HepG2 (cell line): ENCODE data around the gene ONECUT1. TPM values are rescaled to one million over a fixed set of nuclear protein-coding genes. Genes with fewer than 3 reads are reported as not detected.

Experiments
- ATAC-seq: fragments of 200-7000 bp; cut with Tn5 transposase; 3 replicates; pipeline ENCODE4 v1.9.1; 2020; ENCODE audit warnings: mild to moderate bottlenecking, moderate library complexity
- BruUV-seq: library from RNA; stranded (reverse); fragments of 400-500 nt; replicated peaks from 2 replicates; lab custom pipeline; 2021; lab: Mats Ljungman, UMichigan
- CTCF ChIA-PET: fragments of 300-600 bp; formaldehyde crosslinking; extraction: SDS; loops from one replicate; lab custom pipeline; 2021; ENCODE audit warnings: low total read pairs, inconsistent platforms, low intra/inter-chr PET ratio; lab: Yijun Ruan, JAX
- POLR2A ChIA-PET: fragments of 350-600 bp; sonication (Branson Sonifier 250); formaldehyde crosslinking; loops from one replicate; lab custom pipeline; 2020; ENCODE audit warnings: antibody characterized with exemption, inconsistent platforms; lab: Yijun Ruan, JAX
- DNase-seq: peaks from one replicate; pipeline ENCODE4 v3.0.0-alpha.2; 2015; ENCODE audit warnings: low spot score
- FAIRE-seq: peaks from 3 replicates; lab custom pipeline; 2011; peaks lifted over from hg19 to GRCh38; lab: Jason Lieb, UNC
- H2AFZ ChIP-seq: one replicate; pipeline ENCODE4 v1.6.1; 2011; ENCODE audit warnings: low read length, inconsistent platforms
- H3K27ac ChIP-seq: fragments of 300-600 bp; 3 replicates; pipeline ENCODE4 v1.8.0; 2011; ENCODE audit warnings: mixed run types, mild to moderate bottlenecking, mixed read lengths, low read length, inconsistent platforms; ENCODE audit not compliant: insufficient read depth; ENCODE audit errors: extremely low read length
- H3K27me3 ChIP-seq, 2 experiments: fragments of 200-600 bp in 1 of 2; 2 replicates in 1 of 2; 3 replicates in 1 of 2; pipeline versions ENCODE4 v1.6.0 to v1.8.0; 2011; ENCODE audit warnings: low read length in 2 of 2, mild to moderate bottlenecking in 2 of 2, moderate library complexity in 2 of 2, inconsistent platforms in 1 of 2; ENCODE audit not compliant: insufficient read depth in 2 of 2, control insufficient read depth in 1 of 2
- H3K36me3 ChIP-seq, 2 experiments: fragments of 200-600 bp in 1 of 2; replicated peaks in 1 of 2; 2 replicates in 1 of 2; 3 replicates in 1 of 2; pipeline versions ENCODE4 v1.5.1 to v1.8.0; 2011; ENCODE audit warnings: low read length in 2 of 2, inconsistent platforms in 1 of 2; ENCODE audit not compliant: insufficient read depth in 2 of 2, control insufficient read depth in 1 of 2
- H3K4me1 ChIP-seq: 2 replicates; pipeline ENCODE4 v1.5.1; 2012; ENCODE audit warnings: low read length, inconsistent platforms; ENCODE audit not compliant: insufficient read depth
- H3K4me2 ChIP-seq: 2 replicates; pipeline ENCODE4 v1.6.0; 2011; ENCODE audit warnings: low read depth, low read length, inconsistent platforms
- H3K4me3 ChIP-seq, 3 experiments: fragments of 200-600 bp in 1 of 3; sonication (generic), shearing (Covaris generic) in 1 of 3; replicated peaks in 1 of 3; 2 replicates each; pipeline ENCODE4 v1.5.1; 2011 to 2016; ENCODE audit warnings: low read length in 3 of 3, inconsistent platforms in 2 of 3, low read depth in 2 of 3, mild to moderate bottlenecking in 2 of 3, control low read depth in 1 of 3, mixed read lengths in 1 of 3; ENCODE audit not compliant: insufficient read depth in 1 of 3
- H3K79me2 ChIP-seq: one replicate; pipeline ENCODE4 v1.6.1; 2011; ENCODE audit warnings: low read length, inconsistent platforms; ENCODE audit not compliant: insufficient read depth
- H3K9ac ChIP-seq: 2 replicates; pipeline ENCODE4 v1.6.0; 2011; ENCODE audit warnings: mild to moderate bottlenecking, low read depth, low read length, inconsistent platforms; ENCODE audit not compliant: insufficient read depth
- H3K9me3 ChIP-seq: 2 replicates; pipeline ENCODE4 v1.5.1; 2012; ENCODE audit warnings: mild to moderate bottlenecking, low read length
- H4K20me1 ChIP-seq: 2 replicates; pipeline ENCODE4 v1.6.0; 2011; ENCODE audit warnings: inconsistent platforms, mild to moderate bottlenecking, low read length, moderate library complexity; ENCODE audit not compliant: insufficient read depth
- CAMTA2 ChIP-seq: sonication (generic); formaldehyde crosslinking; IDR thresholded peaks from 2 replicates; pipeline ENCODE4 v1.4.0; 2020; ENCODE audit warnings: mild to moderate bottlenecking, missing genetic modification reagents, borderline replicate concordance
- GTF3A ChIP-seq: sonication (generic); formaldehyde crosslinking; conservative IDR thresholded peaks from 2 replicates; pipeline ENCODE4 v1.4.0; 2020; ENCODE audit warnings: mild to moderate bottlenecking, missing genetic modification reagents
- HMG20B ChIP-seq: conservative IDR thresholded peaks from 2 replicates; pipeline ENCODE4 v1.6.1; 2016; ENCODE audit warnings: missing genetic modification reagents, missing compliant biosample characterization
- HNRNPUL1 ChIP-seq: fragments of 200-400 bp; formaldehyde crosslinking; IDR thresholded peaks from 2 replicates; pipeline ENCODE4 v1.6.1; 2017; ENCODE audit warnings: low read depth, mild to moderate bottlenecking, low read length, moderate library complexity
- HOXA7 ChIP-seq: sonication (generic); formaldehyde crosslinking; IDR thresholded peaks from 2 replicates; pipeline ENCODE4 v1.8.1; 2022; ENCODE audit warnings: mild to moderate bottlenecking, missing genetic modification reagents, moderate library complexity
- IRF9 ChIP-seq: sonication (generic); formaldehyde crosslinking; IDR thresholded peaks from 2 replicates; pipeline ENCODE4 v1.8.0; 2022; ENCODE audit warnings: missing genetic modification reagents, mild to moderate bottlenecking, borderline replicate concordance
- RBM22 ChIP-seq: fragments of 200-400 bp; formaldehyde crosslinking; optimal IDR thresholded peaks from 2 replicates; pipeline ENCODE3; 2017; ENCODE audit warnings: mild to moderate bottlenecking, low read length, moderate library complexity
- SALL2 ChIP-seq: sonication (generic); formaldehyde crosslinking; IDR thresholded peaks from 2 replicates; pipeline ENCODE4 v1.8.1; 2023; ENCODE audit warnings: mild to moderate bottlenecking, missing genetic modification reagents, inconsistent platforms
- SP1 ChIP-seq, 2 experiments: fragments of 450-650 bp in 1 of 2; sonication (generic) in 1 of 2; formaldehyde crosslinking in 1 of 2; IDR thresholded peaks; 2 replicates each; pipeline versions ENCODE4 v1.4.0 to v1.6.1; 2016 to 2020; ENCODE audit warnings: missing genetic modification reagents in 1 of 2
- TBP ChIP-seq: sonication (generic); formaldehyde crosslinking; IDR thresholded peaks from 2 replicates; pipeline ENCODE4 v1.5.0; 2020; ENCODE audit warnings: missing genetic modification reagents
- TOPORS ChIP-seq: sonication (generic); formaldehyde crosslinking; IDR thresholded peaks from 2 replicates; pipeline ENCODE4 v1.8.0; 2023; ENCODE audit warnings: mild to moderate bottlenecking, missing genetic modification reagents
- ZBTB4 ChIP-seq: sonication (generic); formaldehyde crosslinking; IDR thresholded peaks from 2 replicates; pipeline ENCODE4 v1.4.0; 2020; ENCODE audit warnings: missing genetic modification reagents, mild to moderate bottlenecking, borderline replicate concordance
- ZFP90 ChIP-seq: sonication (generic); formaldehyde crosslinking; IDR thresholded peaks from 2 replicates; pipeline ENCODE4 v1.8.0; 2022; ENCODE audit warnings: missing genetic modification reagents, mild to moderate bottlenecking, inconsistent platforms, borderline replicate concordance
- ZNF138 ChIP-seq: sonication (generic); formaldehyde crosslinking; IDR thresholded peaks from 2 replicates; pipeline ENCODE4 v1.5.0; 2020; ENCODE audit warnings: mild to moderate bottlenecking, low read depth, missing genetic modification reagents
- ZNF296 ChIP-seq: sonication (generic); formaldehyde crosslinking; conservative IDR thresholded peaks from 2 replicates; pipeline ENCODE4 v1.5.0; 2020; ENCODE audit warnings: mild to moderate bottlenecking, missing genetic modification reagents
- ZNF430 ChIP-seq: sonication (generic); formaldehyde crosslinking; IDR thresholded peaks from 2 replicates; pipeline ENCODE4 v1.9.0; 2021; ENCODE audit warnings: mild to moderate bottlenecking, missing genetic modification reagents
- ZNF501 ChIP-seq: sonication (generic); formaldehyde crosslinking; IDR thresholded peaks from 2 replicates; pipeline ENCODE4 v1.5.1; 2020; ENCODE audit warnings: mild to moderate bottlenecking, moderate library complexity, missing genetic modification reagents
- ZNF513 ChIP-seq: sonication (generic); formaldehyde crosslinking; conservative IDR thresholded peaks from 2 replicates; pipeline ENCODE4 v1.5.0; 2020; ENCODE audit warnings: missing genetic modification reagents
- WGBS: methylation state at CpG from one replicate; pipeline ENCODE4 v1.1.6; 2017; ENCODE audit warnings: low lambda C conversion rate; 5-methylcytosine and 5-hydroxymethylcytosine counted together
- in situ Hi-C: cut with HindIII; loops from 2 replicates; pipeline ENCODE4 v1.10.0; 2017; ENCODE audit warnings: low pct_unique_long_range_greater_than_20kb; ENCODE audit not compliant: extremely low pct_ligation_motif_present
- intact Hi-C: fragments of 100-400 bp; cut with micrococcal nuclease; formaldehyde crosslinking; loops from one replicate; pipeline ENCODE4 v1.10.0; 2022; ENCODE audit not compliant: unreplicated experiment
- polyA plus RNA-seq, 8 experiments: library from polyadenylated mRNA; depleted of rRNA in 3 of 8; stranded (reverse) in 7 of 8; unstranded in 1 of 8; fragments of >200 nt; fragmentation: Illumina TruSeq in 4 of 8; extraction: Trizol in 4 of 8; gene quantifications; 2 replicates each; pipeline versions ENCODE4 v1.2.1 to v1.2.3, GENCODE V29; 2011 to 2016; ENCODE audit warnings: low read depth in 4 of 8, missing spikeins in 1 of 8, mixed read lengths in 1 of 8; ENCODE audit not compliant: insufficient read depth in 1 of 8
- total RNA-seq, 5 experiments: library from RNA; depleted of rRNA; stranded (reverse); fragments of >200 nt; fragmentation: Illumina TruSeq; extraction: Trizol; gene quantifications; 2 replicates each; pipeline ENCODE4 v1.2.3, GENCODE V29; 2016; ENCODE audit warnings: low read depth in 1 of 5
- TF ChIP-seq, protein P1 (sequence below): IDR thresholded peaks from 2 replicates; pipeline ENCODE4 v1.6.1; 2018; ENCODE audit warnings: missing genetic modification reagents, mild to moderate bottlenecking, missing compliant biosample characterization

Gene ONECUT1
- total and polyA plus RNA-seq, 2 of the 13 experiments (the other 11 are each of a cell fraction or from before 2014, with no cell fraction given): 3.5 to 9.1 TPM

DNA sequence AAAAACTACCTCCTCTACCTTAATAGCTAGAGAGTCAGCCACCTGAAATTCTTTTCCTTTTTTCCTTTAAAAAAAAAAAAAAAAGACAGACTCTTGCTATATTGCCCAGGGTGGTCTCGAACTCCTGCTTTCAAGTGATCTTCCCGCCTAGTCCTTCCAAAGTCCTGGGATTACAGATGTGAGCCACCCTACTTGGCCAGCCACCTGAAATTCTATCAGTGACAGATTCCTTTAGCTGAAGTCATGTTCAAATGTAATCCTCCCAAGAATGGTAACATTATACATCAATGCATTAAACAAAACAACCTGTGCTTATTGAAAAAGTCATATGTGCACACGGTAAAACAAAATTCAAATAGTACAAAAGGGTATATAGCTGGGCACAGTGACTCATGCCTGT is 59.1 kb downstream of the ONECUT1 start:
- no TSS peak for BruUV-seq
- ChIA-PET POLR2A (no interaction called here), CTCF (no interaction called here)
- Histone ChIP-seq H3K9me3 (no peaks in the 10 kb centered on the region), H3K4me2 (no peak overlapping the region), H3K36me3 (no peaks in the 10 kb centered on the region), H4K20me1 (no peaks in the 10 kb centered on the region), H3K4me1 (peaks cover 37% of the 10 kb centered on the region), H3K4me3 (no peak overlapping the region), H3K27ac (no peak overlapping the region), H3K9ac (no peak overlapping the region), H2AFZ (no peak overlapping the region), H3K27me3 (no peaks in the 10 kb centered on the region; a peak in 1 of 5 replicates), H3K79me2 (no peaks in the 10 kb centered on the region)
- intact Hi-C loops (loop anchor here (5.0 to 10.0 kb wide), 3 partner anchors 79 to 546 kb away; partner anchors contain the start of gene MYO5A), in situ Hi-C loops (loop anchor here (5.0 kb wide), 1 partner anchor 479 kb away; no protein-coding TSS in a partner anchor)
- ATAC-seq: no peak
- FAIRE-seq: no peak
- WGBS: 44% methylated on average over 3 of the region's 3 CpGs
- no peak for DNase-seq
- TF ChIP-seq ZNF138 (CRISPR knock-in tag) (no peak), ZNF430 (CRISPR knock-in tag) (no peak), SALL2 (CRISPR knock-in tag) (no peak), TOPORS (CRISPR knock-in tag) (no peak), GTF3A (CRISPR knock-in tag) (no peak), HMG20B (CRISPR knock-in tag) (no peak), SP1 (IDR thresholded peaks at IDR 0.05) (no peak), SP1 (CRISPR knock-in tag; IDR thresholded peaks at IDR 0.05) (no peak), TBP (CRISPR knock-in tag) (no peak), CAMTA2 (CRISPR knock-in tag) (no peak), ZNF513 (CRISPR knock-in tag) (no peak), ZNF296 (CRISPR knock-in tag) (no peak), HOXA7 (CRISPR knock-in tag) (no peak), ZNF501 (CRISPR knock-in tag) (no peak), ZBTB4 (CRISPR knock-in tag) (no peak), IRF9 (no peak), ZFP90 (CRISPR knock-in tag) (no peak), HNRNPUL1 (no peak), RBM22 (no peak)
- TF ChIP-seq, protein P1, sequence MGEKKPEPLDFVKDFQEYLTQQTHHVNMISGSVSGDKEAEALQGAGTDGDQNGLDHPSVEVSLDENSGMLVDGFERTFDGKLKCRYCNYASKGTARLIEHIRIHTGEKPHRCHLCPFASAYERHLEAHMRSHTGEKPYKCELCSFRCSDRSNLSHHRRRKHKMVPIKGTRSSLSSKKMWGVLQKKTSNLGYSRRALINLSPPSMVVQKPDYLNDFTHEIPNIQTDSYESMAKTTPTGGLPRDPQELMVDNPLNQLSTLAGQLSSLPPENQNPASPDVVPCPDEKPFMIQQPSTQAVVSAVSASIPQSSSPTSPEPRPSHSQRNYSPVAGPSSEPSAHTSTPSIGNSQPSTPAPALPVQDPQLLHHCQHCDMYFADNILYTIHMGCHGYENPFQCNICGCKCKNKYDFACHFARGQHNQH: no peak
